Fibroblast of lung (primary cell): ENCODE results near the gene SFN.

ENCODE experiments used
- EZH2 ChIP-seq: IDR thresholded peaks from 2 replicates; pipeline ENCODE4 v1.5.1; 2012; ENCODE audit warnings: low read length, control low read depth, mild to moderate bottlenecking; ENCODE audit errors: missing control alignments
- TF ChIP-seq, protein P1 (sequence below), 2 donors: IDR thresholded peaks in 1 of 2; conservative IDR thresholded peaks in 1 of 2; 1 replicate in 1 of 2; 2 replicates in 1 of 2; pipeline ENCODE4 v1.5.1; 2011 to 2012; ENCODE audit warnings: low read length in 2 of 2, control low read depth in 1 of 2, inconsistent platforms in 1 of 2, low read depth in 1 of 2, mild to moderate bottlenecking in 1 of 2

GRCh38 chr1:26820784-26821269 lies 42.1 kb upstream of the SFN start:
- TF ChIP-seq, protein P1, sequence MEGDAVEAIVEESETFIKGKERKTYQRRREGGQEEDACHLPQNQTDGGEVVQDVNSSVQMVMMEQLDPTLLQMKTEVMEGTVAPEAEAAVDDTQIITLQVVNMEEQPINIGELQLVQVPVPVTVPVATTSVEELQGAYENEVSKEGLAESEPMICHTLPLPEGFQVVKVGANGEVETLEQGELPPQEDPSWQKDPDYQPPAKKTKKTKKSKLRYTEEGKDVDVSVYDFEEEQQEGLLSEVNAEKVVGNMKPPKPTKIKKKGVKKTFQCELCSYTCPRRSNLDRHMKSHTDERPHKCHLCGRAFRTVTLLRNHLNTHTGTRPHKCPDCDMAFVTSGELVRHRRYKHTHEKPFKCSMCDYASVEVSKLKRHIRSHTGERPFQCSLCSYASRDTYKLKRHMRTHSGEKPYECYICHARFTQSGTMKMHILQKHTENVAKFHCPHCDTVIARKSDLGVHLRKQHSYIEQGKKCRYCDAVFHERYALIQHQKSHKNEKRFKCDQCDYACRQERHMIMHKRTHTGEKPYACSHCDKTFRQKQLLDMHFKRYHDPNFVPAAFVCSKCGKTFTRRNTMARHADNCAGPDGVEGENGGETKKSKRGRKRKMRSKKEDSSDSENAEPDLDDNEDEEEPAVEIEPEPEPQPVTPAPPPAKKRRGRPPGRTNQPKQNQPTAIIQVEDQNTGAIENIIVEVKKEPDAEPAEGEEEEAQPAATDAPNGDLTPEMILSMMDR (conservative IDR thresholded peaks at IDR 0.05 in 1 of 2, IDR thresholded peaks at IDR 0.05 in 1 of 2; ENCODE audit: low read depth in 1 of 2, low read length in 2 of 2), result peak in 1 of 2 donors; percentile 26
- TF ChIP-seq EZH2, result no peak
